ENCODE measurements around the gene IFT88.

IFT88 gene

GRCh38 chr13:20585371-20585770, 18.4 kb downstream of the IFT88 start:
- Histone ChIP-seq H3K27me3 (ENCODE audit: control insufficient read depth, insufficient read depth, low read length, poor library complexity, severe bottlenecking) (no peaks in the 10 kb centered on the region), H3K4me3 (ENCODE audit: insufficient read depth, low read depth, low read length) (no peak overlapping the region), H3K36me3 (ENCODE audit: control insufficient read depth, insufficient read depth, low read length) (peaks cover 7% of the 10 kb centered on the region), H3K4me1 (ENCODE audit: control insufficient read depth, insufficient read depth, low read length) (no peaks in the 10 kb centered on the region), H3K27ac (ENCODE audit: insufficient read depth, low read depth, low read length, poor library complexity, severe bottlenecking) (no peak overlapping the region), H3K9me3 (ENCODE audit: control insufficient read depth, low read length) (no peaks in the 10 kb centered on the region)
- 87 to 96% methylated on average over 2 of the region's 2 CpGs for WGBS, 2 experiments

GRCh38 chr13:20588529-20589110, 21.7 kb downstream of the IFT88 start:
- no peaks in the 10 kb centered on the region for H3K27me3 ChIP-seq (ENCODE audit: control insufficient read depth, insufficient read depth, low read length, poor library complexity, severe bottlenecking)
- no peaks in the 10 kb centered on the region for H3K9me3 ChIP-seq (ENCODE audit: control insufficient read depth, low read length)
- no peak overlapping the region for H3K4me3 ChIP-seq (ENCODE audit: insufficient read depth, low read depth, low read length)
- H3K36me3 ChIP-seq (ENCODE audit: control insufficient read depth, insufficient read depth, low read length), result peaks cover 7% of the 10 kb centered on the region
- H3K4me1 ChIP-seq (ENCODE audit: control insufficient read depth, insufficient read depth, low read length), result no peaks in the 10 kb centered on the region
- H3K27ac ChIP-seq (ENCODE audit: insufficient read depth, low read depth, low read length, poor library complexity, severe bottlenecking), result no peak overlapping the region
- WGBS, 2 experiments, result 89 to 94% methylated on average over 3 to 4 of the region's 4 CpGs

GRCh38 chr13:20590561-20590960, 23.6 kb downstream of the IFT88 start:
- WGBS, 2 experiments, result 100% methylated on average over 2 of the region's 2 CpGs
- H3K27ac ChIP-seq (ENCODE audit: insufficient read depth, low read depth, low read length, poor library complexity, severe bottlenecking), result no peak overlapping the region

GRCh38 chr13:20592606-20593005, 25.6 kb downstream of the IFT88 start:
- Histone ChIP-seq H3K9me3 (ENCODE audit: control insufficient read depth, low read length) (no peaks in the 10 kb centered on the region), H3K4me3 (ENCODE audit: insufficient read depth, low read depth, low read length) (no peak overlapping the region), H3K4me1 (ENCODE audit: control insufficient read depth, insufficient read depth, low read length) (no peaks in the 10 kb centered on the region), H3K27ac (ENCODE audit: insufficient read depth, low read depth, low read length, poor library complexity, severe bottlenecking) (no peak overlapping the region), H3K36me3 (ENCODE audit: control insufficient read depth, insufficient read depth, low read length) (no peaks in the 10 kb centered on the region), H3K27me3 (ENCODE audit: control insufficient read depth, insufficient read depth, low read length, poor library complexity, severe bottlenecking) (no peaks in the 10 kb centered on the region)
- 92% methylated on average over 3 to 4 of the region's 4 CpGs for WGBS, 2 experiments

More at GRCh38 chr13:20590561-20590960, 23.6 kb downstream of the IFT88 start:
- Histone ChIP-seq H3K4me1 (ENCODE audit: control insufficient read depth, insufficient read depth, low read length) (no peaks in the 10 kb centered on the region), H3K36me3 (ENCODE audit: control insufficient read depth, insufficient read depth, low read length) (no peaks in the 10 kb centered on the region), H3K4me3 (ENCODE audit: insufficient read depth, low read depth, low read length) (no peak overlapping the region), H3K9me3 (ENCODE audit: control insufficient read depth, low read length) (no peaks in the 10 kb centered on the region), H3K27me3 (ENCODE audit: control insufficient read depth, insufficient read depth, low read length, poor library complexity, severe bottlenecking) (no peaks in the 10 kb centered on the region)

GRCh38 chr13:20594280-20594679, 27.3 kb downstream of the IFT88 start:
- Histone ChIP-seq H3K27ac (ENCODE audit: insufficient read depth, low read depth, low read length, poor library complexity, severe bottlenecking) (no peak overlapping the region), H3K4me3 (ENCODE audit: insufficient read depth, low read depth, low read length) (no peak overlapping the region), H3K27me3 (ENCODE audit: control insufficient read depth, insufficient read depth, low read length, poor library complexity, severe bottlenecking) (no peaks in the 10 kb centered on the region), H3K36me3 (ENCODE audit: control insufficient read depth, insufficient read depth, low read length) (no peaks in the 10 kb centered on the region), H3K4me1 (ENCODE audit: control insufficient read depth, insufficient read depth, low read length) (no peaks in the 10 kb centered on the region), H3K9me3 (ENCODE audit: control insufficient read depth, low read length) (no peaks in the 10 kb centered on the region)
- 92 to 93% methylated on average over 2 of the region's 2 CpGs for WGBS, 2 experiments

GRCh38 chr13:20607015-20607414, 40.1 kb downstream of the IFT88 start:
- Histone ChIP-seq H3K36me3 (ENCODE audit: control insufficient read depth, insufficient read depth, low read length) (peaks cover 10% of the 10 kb centered on the region), H3K9me3 (ENCODE audit: control insufficient read depth, low read length) (no peaks in the 10 kb centered on the region), H3K4me3 (ENCODE audit: insufficient read depth, low read depth, low read length) (no peak overlapping the region), H3K27me3 (ENCODE audit: control insufficient read depth, insufficient read depth, low read length, poor library complexity, severe bottlenecking) (no peaks in the 10 kb centered on the region), H3K4me1 (ENCODE audit: control insufficient read depth, insufficient read depth, low read length) (no peaks in the 10 kb centered on the region), H3K27ac (ENCODE audit: insufficient read depth, low read depth, low read length, poor library complexity, severe bottlenecking) (no peak overlapping the region)
- 95 to 96% methylated on average over 15 of the region's 15 CpGs for WGBS, 2 experiments

GRCh38 chr13:20608438-20609020, 41.6 kb downstream of the IFT88 start:
- peaks cover 10% of the 10 kb centered on the region for H3K36me3 ChIP-seq (ENCODE audit: control insufficient read depth, insufficient read depth, low read length)
- no peaks in the 10 kb centered on the region for H3K9me3 ChIP-seq (ENCODE audit: control insufficient read depth, low read length)
- 82 to 85% methylated on average over 10 of the region's 10 CpGs for WGBS, 2 experiments
- no peak overlapping the region for H3K27ac ChIP-seq (ENCODE audit: insufficient read depth, low read depth, low read length, poor library complexity, severe bottlenecking)
- no peaks in the 10 kb centered on the region for H3K4me1 ChIP-seq (ENCODE audit: control insufficient read depth, insufficient read depth, low read length)
- H3K4me3 ChIP-seq (ENCODE audit: insufficient read depth, low read depth, low read length), result no peak overlapping the region
- H3K27me3 ChIP-seq (ENCODE audit: control insufficient read depth, insufficient read depth, low read length, poor library complexity, severe bottlenecking), result no peaks in the 10 kb centered on the region

- Histone ChIP-seq H3K27me3 (ENCODE audit: control insufficient read depth, insufficient read depth, low read length, poor library complexity, severe bottlenecking) (no peaks in the 10 kb centered on the region), H3K9me3 (ENCODE audit: control insufficient read depth, low read length) (no peaks in the 10 kb centered on the region), H3K27ac (ENCODE audit: insufficient read depth, low read depth, low read length, poor library complexity, severe bottlenecking) (no peak overlapping the region), H3K4me1 (ENCODE audit: control insufficient read depth, insufficient read depth, low read length) (no peaks in the 10 kb centered on the region), H3K36me3 (ENCODE audit: control insufficient read depth, insufficient read depth, low read length) (peaks cover 10% of the 10 kb centered on the region), H3K4me3 (ENCODE audit: insufficient read depth, low read depth, low read length) (no peak overlapping the region)
- WGBS, 2 experiments, result 96 to 97% methylated on average over 6 of the region's 6 CpGs
Observed at GRCh38 chr13:20609145-20609544, 42.2 kb downstream of the IFT88 start.

- 86 to 93% methylated on average over 4 of the region's 4 CpGs for WGBS, 2 experiments
- peaks cover 10% of the 10 kb centered on the region for H3K36me3 ChIP-seq (ENCODE audit: control insufficient read depth, insufficient read depth, low read length)
- H3K27ac ChIP-seq (ENCODE audit: insufficient read depth, low read depth, low read length, poor library complexity, severe bottlenecking), result no peak overlapping the region
- H3K9me3 ChIP-seq (ENCODE audit: control insufficient read depth, low read length), result no peaks in the 10 kb centered on the region
- no peaks in the 10 kb centered on the region for H3K4me1 ChIP-seq (ENCODE audit: control insufficient read depth, insufficient read depth, low read length)
- no peak overlapping the region for H3K4me3 ChIP-seq (ENCODE audit: insufficient read depth, low read depth, low read length)
- no peaks in the 10 kb centered on the region for H3K27me3 ChIP-seq (ENCODE audit: control insufficient read depth, insufficient read depth, low read length, poor library complexity, severe bottlenecking)
Observed at GRCh38 chr13:20610006-20610405, 43.0 kb downstream of the IFT88 start.

GRCh38 chr13:20616059-20616797, 49.3 kb downstream of the IFT88 start:
- no peak overlapping the region for H3K4me3 ChIP-seq (ENCODE audit: insufficient read depth, low read depth, low read length)
- no peak overlapping the region for H3K27ac ChIP-seq (ENCODE audit: insufficient read depth, low read depth, low read length, poor library complexity, severe bottlenecking)
- no peaks in the 10 kb centered on the region for H3K4me1 ChIP-seq (ENCODE audit: control insufficient read depth, insufficient read depth, low read length)
- no peaks in the 10 kb centered on the region for H3K27me3 ChIP-seq (ENCODE audit: control insufficient read depth, insufficient read depth, low read length, poor library complexity, severe bottlenecking)
- H3K9me3 ChIP-seq (ENCODE audit: control insufficient read depth, low read length), result no peaks in the 10 kb centered on the region
- 96 to 97% methylated on average over 2 of the region's 3 CpGs for WGBS, 2 experiments
- no peaks in the 10 kb centered on the region for H3K36me3 ChIP-seq (ENCODE audit: control insufficient read depth, insufficient read depth, low read length)
